Measurements from ENCODE around the gene GLIS2.
"Not testable (repeated sequence)": the region's sequence is repeated elsewhere in the genome, so short reads cannot be mapped to it uniquely, and the experiment has no call there.

Gene GLIS2

GRCh38 chr16:4321286-4322120 lies 5.6 kb downstream of the GLIS2 start:
- DNase-seq: no peak

GRCh38 chr16:4322121-4323052 lies 6.5 kb downstream of the GLIS2 start:
- no peak for DNase-seq

- no peak for DNase-seq
Measured at GRCh38 chr16:4323071-4323844, 7.4 kb downstream of the GLIS2 start.

- DNase-seq: peak; percentile 51
Measured at GRCh38 chr16:4323845-4324488, 8.1 kb downstream of the GLIS2 start.

GRCh38 chr16:4324492-4325252 lies 8.8 kb downstream of the GLIS2 start:
- DNase-seq: no peak

GRCh38 chr16:4325253-4325758 lies 9.4 kb downstream of the GLIS2 start:
- DNase-seq: no peak

- no peak for DNase-seq
Measured at GRCh38 chr16:4327386-4328045, 11.6 kb downstream of the GLIS2 start.

- DNase-seq: peak; percentile 78
Measured at GRCh38 chr16:4328046-4328781, 12.3 kb downstream of the GLIS2 start.

- no peak for DNase-seq
Measured at GRCh38 chr16:4328782-4329775, 13.2 kb downstream of the GLIS2 start.

GRCh38 chr16:4330277-4330874 lies 14.5 kb downstream of the GLIS2 start:
- DNase-seq: peak; percentile 43

GRCh38 chr16:4332083-4332482 lies 16.2 kb downstream of the GLIS2 start:
- no peak for DNase-seq

- no peak for DNase-seq
Measured at GRCh38 chr16:4332623-4333307, 16.9 kb downstream of the GLIS2 start.

GRCh38 chr16:4333308-4333638 lies 17.4 kb downstream of the GLIS2 start:
- DNase-seq: no peak

- DNase-seq: not testable (repeated sequence)
Measured at GRCh38 chr16:4333714-4334113, 17.8 kb downstream of the GLIS2 start.

- DNase-seq: no peak
Measured at GRCh38 chr16:4334724-4335495, 19.0 kb downstream of the GLIS2 start.

- no peak for DNase-seq
Measured at GRCh38 chr16:4336701-4337539, 21.1 kb downstream of the GLIS2 start.

All from fibroblast of skin of right quadriceps (primary cell).